ENCODE results near the gene NACA.

- TF ChIP-seq CTCF (IDR thresholded peaks at IDR 0.05) (no peak), POLR2A (IDR thresholded peaks at IDR 0.05) (no peak)
Measured at GRCh38 chr12:56709759-56710376, 15.2 kb downstream of the NACA start.
